Measurements from ENCODE around the gene NFATC1. TPM values are rescaled to one million over a fixed set of nuclear protein-coding genes. Genes with fewer than 3 reads are reported as not detected.

NFATC1 gene
- total RNA-seq, 4 donors from 2014 or later = 13.9 to 24.3 (median 16.7) TPM

DNA sequence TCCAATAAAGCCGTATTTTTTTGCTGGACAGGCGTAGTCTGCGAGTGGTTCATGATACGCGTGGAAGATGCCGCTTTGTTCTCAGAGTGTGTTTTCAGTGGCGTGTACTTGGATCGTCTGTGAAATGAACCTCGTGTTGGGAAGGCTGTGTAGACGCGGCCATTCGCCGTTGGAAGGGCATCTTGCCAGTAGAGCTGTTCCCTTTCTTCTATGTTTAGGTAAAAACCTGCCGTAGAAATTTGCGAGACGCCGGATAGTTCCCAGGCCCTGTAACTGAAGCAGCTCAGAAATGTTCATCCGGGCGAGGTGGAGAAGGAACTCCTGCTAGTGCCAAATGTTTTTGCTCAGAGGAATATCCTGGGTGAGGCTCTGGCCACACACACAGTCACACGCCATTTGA lies 133.6 kb downstream of the NFATC1 start:
- H3K9me3 ChIP-seq = no peaks in the 10 kb centered on the region
- H3K4me1 ChIP-seq = peaks cover 31% of the 10 kb centered on the region
- no peak overlapping the region for H3K4me3 ChIP-seq
- H3K27me3 ChIP-seq = no peaks in the 10 kb centered on the region
- peak; percentile 56 to 61 for DNase-seq (ENCODE audit: low spot score in 2 of 2)
- H3K27ac ChIP-seq = no peak overlapping the region
- WGBS = 90% methylated on average over 20 of the region's 20 CpGs
- peaks cover 6% of the 10 kb centered on the region for H3K36me3 ChIP-seq
- TF ChIP-seq POLR2AphosphoS5 (IDR thresholded peaks at IDR 0.05) (no peak), POLR2A (IDR thresholded peaks at IDR 0.05) (no peak), EP300 (IDR thresholded peaks at IDR 0.05) (no peak)
- TF ChIP-seq, protein P1, sequence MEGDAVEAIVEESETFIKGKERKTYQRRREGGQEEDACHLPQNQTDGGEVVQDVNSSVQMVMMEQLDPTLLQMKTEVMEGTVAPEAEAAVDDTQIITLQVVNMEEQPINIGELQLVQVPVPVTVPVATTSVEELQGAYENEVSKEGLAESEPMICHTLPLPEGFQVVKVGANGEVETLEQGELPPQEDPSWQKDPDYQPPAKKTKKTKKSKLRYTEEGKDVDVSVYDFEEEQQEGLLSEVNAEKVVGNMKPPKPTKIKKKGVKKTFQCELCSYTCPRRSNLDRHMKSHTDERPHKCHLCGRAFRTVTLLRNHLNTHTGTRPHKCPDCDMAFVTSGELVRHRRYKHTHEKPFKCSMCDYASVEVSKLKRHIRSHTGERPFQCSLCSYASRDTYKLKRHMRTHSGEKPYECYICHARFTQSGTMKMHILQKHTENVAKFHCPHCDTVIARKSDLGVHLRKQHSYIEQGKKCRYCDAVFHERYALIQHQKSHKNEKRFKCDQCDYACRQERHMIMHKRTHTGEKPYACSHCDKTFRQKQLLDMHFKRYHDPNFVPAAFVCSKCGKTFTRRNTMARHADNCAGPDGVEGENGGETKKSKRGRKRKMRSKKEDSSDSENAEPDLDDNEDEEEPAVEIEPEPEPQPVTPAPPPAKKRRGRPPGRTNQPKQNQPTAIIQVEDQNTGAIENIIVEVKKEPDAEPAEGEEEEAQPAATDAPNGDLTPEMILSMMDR (IDR thresholded peaks at IDR 0.05) = no peak

DNA sequence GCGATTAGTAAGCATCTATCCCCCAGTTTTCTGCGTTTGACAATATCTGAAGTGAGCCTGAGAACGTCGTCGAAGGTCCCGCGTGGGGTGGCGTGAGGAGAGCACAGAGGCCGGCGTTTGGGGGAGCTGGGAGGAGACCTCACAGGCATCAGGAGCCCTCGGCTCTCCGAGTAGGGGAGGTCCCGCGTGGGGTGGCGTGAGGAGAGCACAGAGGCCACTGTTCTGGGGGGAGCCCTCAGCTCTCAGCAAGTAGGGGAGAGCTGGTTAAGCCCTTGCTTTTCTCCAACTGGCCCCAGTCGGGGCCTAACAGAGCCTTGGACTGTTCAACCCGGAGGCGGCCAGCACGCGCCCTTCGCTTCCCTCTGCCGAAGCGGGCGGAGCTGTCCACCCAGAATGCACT lies 134.3 kb downstream of the NFATC1 start:
- peak; percentile 46 to 73 for DNase-seq (ENCODE audit: low spot score in 2 of 2)
- peaks cover 31% of the 10 kb centered on the region for H3K4me1 ChIP-seq
- TF ChIP-seq EP300 (IDR thresholded peaks at IDR 0.05) (no peak), POLR2AphosphoS5 (IDR thresholded peaks at IDR 0.05) (no peak), POLR2A (IDR thresholded peaks at IDR 0.05) (no peak)
- TF ChIP-seq, protein P1 (IDR thresholded peaks at IDR 0.05) = no peak
- H3K27ac ChIP-seq = no peak overlapping the region
- H3K27me3 ChIP-seq = no peaks in the 10 kb centered on the region
- H3K4me3 ChIP-seq = no peak overlapping the region
- H3K9me3 ChIP-seq = no peaks in the 10 kb centered on the region
- WGBS = 93% methylated on average over 24 of the region's 24 CpGs
- H3K36me3 ChIP-seq = peaks cover 6% of the 10 kb centered on the region

DNA sequence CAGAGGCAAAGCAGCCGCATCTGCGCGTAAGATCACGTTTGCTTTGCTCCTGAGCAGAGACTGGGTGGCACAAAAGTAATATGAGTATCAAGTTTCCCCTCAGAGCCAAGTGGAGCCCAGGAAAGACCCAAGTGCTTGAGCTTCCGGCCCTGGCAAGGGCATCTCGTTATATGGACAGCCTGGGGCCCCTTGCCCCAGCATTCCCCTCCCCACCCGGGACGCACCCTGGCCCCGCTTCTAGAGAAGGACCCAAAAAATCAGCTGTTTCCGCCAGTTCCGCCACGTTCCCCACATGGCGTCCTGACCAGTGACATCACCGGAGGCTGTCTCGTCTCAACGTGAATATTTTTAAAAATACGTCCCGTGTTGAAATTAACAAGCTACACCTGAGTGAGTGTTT lies 135.1 kb downstream of the NFATC1 start:
- no peak for TF ChIP-seq EP300 (IDR thresholded peaks at IDR 0.05)
- no peak for TF ChIP-seq POLR2AphosphoS5 (IDR thresholded peaks at IDR 0.05)
- TF ChIP-seq, protein P1 (IDR thresholded peaks at IDR 0.05) = no peak
- TF ChIP-seq POLR2A (IDR thresholded peaks at IDR 0.05) = no peak
- H3K27ac ChIP-seq = no peak overlapping the region
- H3K9me3 ChIP-seq = no peaks in the 10 kb centered on the region
- peaks cover 26% of the 10 kb centered on the region for H3K4me1 ChIP-seq
- H3K27me3 ChIP-seq = no peaks in the 10 kb centered on the region
- 96% methylated on average over 17 of the region's 18 CpGs for WGBS
- H3K4me3 ChIP-seq = no peak overlapping the region
- H3K36me3 ChIP-seq = peaks cover 6% of the 10 kb centered on the region
- DNase-seq (ENCODE audit: low spot score in 2 of 2) = peak in 1 of 2 donors; percentile 39

DNA sequence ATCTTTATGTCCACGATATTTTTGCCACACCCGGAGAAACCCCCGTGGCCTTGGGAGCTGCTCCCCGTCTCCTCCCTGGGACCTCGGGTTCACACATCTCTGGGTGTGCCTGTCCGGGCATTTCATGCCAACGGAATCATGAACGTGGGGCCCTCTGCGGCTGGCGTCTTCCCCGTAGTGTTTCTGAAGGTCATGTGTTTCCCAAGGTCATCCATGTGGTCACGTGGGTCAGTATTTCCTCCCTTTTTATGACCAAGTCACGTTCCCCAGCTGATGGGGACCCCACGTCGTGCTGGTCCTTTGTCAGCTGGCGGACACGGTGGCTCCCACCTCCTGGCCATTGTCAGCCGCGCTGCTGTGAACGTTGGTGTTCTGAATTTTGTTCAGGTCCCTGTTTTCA lies 135.7 kb downstream of the NFATC1 start:
- no peaks in the 10 kb centered on the region for H3K9me3 ChIP-seq
- TF ChIP-seq POLR2A (IDR thresholded peaks at IDR 0.05) = no peak
- TF ChIP-seq, protein P1 (IDR thresholded peaks at IDR 0.05) = no peak
- no peak for TF ChIP-seq EP300 (IDR thresholded peaks at IDR 0.05)

DNA sequence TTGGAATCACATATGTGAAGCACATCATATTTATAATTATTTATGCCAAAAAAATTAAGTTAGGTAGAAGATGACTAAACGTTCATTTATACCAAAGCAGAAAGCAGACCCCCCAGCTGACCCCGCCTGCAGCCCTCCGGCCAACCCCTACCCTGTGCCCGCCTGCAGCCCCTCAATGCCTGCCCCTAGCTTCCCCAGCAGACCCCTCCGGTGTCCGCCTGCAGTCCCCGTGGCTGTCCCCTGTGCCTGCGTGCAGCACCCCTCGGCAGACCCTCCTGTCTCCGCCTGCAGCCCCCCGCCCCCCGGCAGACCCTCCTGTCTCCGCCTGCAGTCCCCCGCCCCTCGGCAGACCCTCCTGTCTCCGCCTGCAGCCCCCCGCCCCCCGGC lies 136.2 kb downstream of the NFATC1 start:
- TF ChIP-seq POLR2AphosphoS5 (IDR thresholded peaks at IDR 0.05) (no peak), EP300 (IDR thresholded peaks at IDR 0.05) (no peak), POLR2A (IDR thresholded peaks at IDR 0.05) (no peak)
- TF ChIP-seq, protein P1 (IDR thresholded peaks at IDR 0.05) = no peak
- Histone ChIP-seq H3K27me3 (no peaks in the 10 kb centered on the region), H3K36me3 (peaks cover 6% of the 10 kb centered on the region), H3K27ac (no peak overlapping the region), H3K4me1 (peaks cover 15% of the 10 kb centered on the region), H3K4me3 (no peak overlapping the region), H3K9me3 (no peaks in the 10 kb centered on the region)
- 68% methylated on average over 9 of the region's 18 CpGs for WGBS
- DNase-seq (ENCODE audit: low spot score in 2 of 2) = peak in 1 of 2 donors; percentile 48

More for the DNA sequence above, 135.7 kb downstream of the NFATC1 start:
- DNase-seq (ENCODE audit: low spot score in 2 of 2) = peak in 1 of 2 donors; percentile 45
- Histone ChIP-seq H3K4me3 (no peak overlapping the region), H3K27me3 (no peaks in the 10 kb centered on the region), H3K4me1 (peaks cover 20% of the 10 kb centered on the region), H3K27ac (no peak overlapping the region), H3K36me3 (peaks cover 6% of the 10 kb centered on the region)
- WGBS = 85% methylated on average over 20 of the region's 20 CpGs

All from suprapubic skin (tissue), 4 donors.